ENCODE measurements around the gene TTLL12. TPM values are rescaled to one million over a fixed set of nuclear protein-coding genes. Genes with fewer than 3 reads are reported as not detected.

Gene TTLL12
- total RNA-seq, 1 experiment from 2014 or later = 61.0 TPM

DNA sequence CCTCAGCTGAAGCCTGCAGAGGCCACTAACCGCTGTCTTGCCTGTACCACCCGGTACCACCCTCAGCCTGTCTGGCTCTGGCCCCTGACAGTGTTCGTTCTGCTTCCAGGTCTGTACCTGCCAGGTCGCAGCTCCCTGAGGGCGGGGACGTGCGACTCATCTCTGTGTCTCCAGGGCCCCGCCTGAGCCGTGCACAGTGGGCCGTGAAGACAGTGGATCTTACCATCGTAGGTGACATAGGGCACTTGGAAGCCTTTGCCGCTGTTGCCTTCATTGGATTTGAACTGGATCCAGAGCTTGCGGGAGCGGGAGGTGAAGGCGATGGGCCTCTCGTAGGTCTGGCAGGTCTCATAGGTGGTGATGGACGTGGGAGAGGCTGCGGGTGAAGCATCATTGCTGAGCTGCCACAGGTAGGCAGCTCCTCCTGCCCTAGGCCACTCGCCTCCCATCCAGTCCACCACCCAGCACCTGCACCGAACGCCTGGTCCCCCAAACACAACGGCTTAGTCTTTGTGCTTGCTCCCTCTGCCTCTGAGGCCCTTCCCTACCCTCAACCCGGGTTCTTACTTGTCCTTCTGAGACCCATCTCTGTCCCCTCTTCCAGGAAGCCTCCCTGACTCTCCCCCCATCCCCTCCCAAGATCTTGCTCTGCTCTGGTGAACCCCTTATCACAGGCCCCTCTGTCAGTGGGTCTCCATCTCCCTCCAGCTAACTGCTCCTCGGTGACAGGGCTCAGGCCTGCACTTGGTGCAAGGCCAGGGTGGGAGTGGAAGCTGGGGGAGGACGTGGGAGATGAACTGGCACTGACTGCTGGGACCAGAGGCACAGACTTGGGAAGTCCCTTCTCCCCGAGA is 21.1 kb upstream of the TTLL12 start:
- CTCF ChIA-PET = no interaction called here
- TF ChIP-seq, protein P1, sequence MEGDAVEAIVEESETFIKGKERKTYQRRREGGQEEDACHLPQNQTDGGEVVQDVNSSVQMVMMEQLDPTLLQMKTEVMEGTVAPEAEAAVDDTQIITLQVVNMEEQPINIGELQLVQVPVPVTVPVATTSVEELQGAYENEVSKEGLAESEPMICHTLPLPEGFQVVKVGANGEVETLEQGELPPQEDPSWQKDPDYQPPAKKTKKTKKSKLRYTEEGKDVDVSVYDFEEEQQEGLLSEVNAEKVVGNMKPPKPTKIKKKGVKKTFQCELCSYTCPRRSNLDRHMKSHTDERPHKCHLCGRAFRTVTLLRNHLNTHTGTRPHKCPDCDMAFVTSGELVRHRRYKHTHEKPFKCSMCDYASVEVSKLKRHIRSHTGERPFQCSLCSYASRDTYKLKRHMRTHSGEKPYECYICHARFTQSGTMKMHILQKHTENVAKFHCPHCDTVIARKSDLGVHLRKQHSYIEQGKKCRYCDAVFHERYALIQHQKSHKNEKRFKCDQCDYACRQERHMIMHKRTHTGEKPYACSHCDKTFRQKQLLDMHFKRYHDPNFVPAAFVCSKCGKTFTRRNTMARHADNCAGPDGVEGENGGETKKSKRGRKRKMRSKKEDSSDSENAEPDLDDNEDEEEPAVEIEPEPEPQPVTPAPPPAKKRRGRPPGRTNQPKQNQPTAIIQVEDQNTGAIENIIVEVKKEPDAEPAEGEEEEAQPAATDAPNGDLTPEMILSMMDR (IDR thresholded peaks at IDR 0.05; ENCODE audit: unreplicated experiment) = no peak
- POLR2A ChIA-PET = no interaction called here
- Mint-ChIP-seq H3K4me1 (ENCODE audit: insufficient read depth, unreplicated experiment) (no peaks in the 10 kb centered on the region), H3K27ac (ENCODE audit: low read depth, unreplicated experiment) (no peak overlapping the region), H3K4me3 (ENCODE audit: unreplicated experiment) (no peak overlapping the region), H3K27me3 (ENCODE audit: insufficient read depth, unreplicated experiment) (no peaks in the 10 kb centered on the region), H3K36me3 (ENCODE audit: insufficient read depth, unreplicated experiment) (no peaks in the 10 kb centered on the region), H3K9me3 (ENCODE audit: unreplicated experiment) (no peaks in the 10 kb centered on the region)
- DNase-seq (ENCODE audit: unreplicated experiment) = no peak
- BruUV-seq (replicated peaks) = no TSS peak
- intact Hi-C loops (cut with micrococcal nuclease) = no loop called here

DNA sequence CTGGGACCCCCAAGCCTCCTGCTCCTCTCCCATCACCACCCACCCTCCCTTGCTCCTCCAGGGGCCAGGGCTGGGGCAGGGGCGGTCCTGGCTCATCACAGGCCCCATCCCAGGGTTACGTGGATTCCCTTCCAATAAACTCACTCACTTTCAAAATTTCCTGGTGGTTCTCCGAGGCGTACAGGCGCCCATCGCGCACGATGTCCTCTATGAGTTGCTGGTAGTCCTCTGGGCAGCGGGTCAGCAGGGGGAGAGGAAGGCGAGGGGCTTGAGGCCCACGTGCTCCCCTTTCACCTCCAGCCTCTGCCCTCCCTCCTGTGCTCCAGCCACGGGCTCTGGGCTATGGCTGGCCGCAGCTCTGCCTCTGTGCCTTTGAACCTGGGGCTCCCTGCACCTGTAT is 20.5 kb upstream of the TTLL12 start:
- ChIA-PET CTCF (no interaction called here), POLR2A (no interaction called here)
- Mint-ChIP-seq H3K27me3 (ENCODE audit: insufficient read depth, unreplicated experiment) (no peaks in the 10 kb centered on the region), H3K4me3 (ENCODE audit: unreplicated experiment) (no peak overlapping the region), H3K36me3 (ENCODE audit: insufficient read depth, unreplicated experiment) (no peaks in the 10 kb centered on the region), H3K9me3 (ENCODE audit: unreplicated experiment) (no peaks in the 10 kb centered on the region), H3K27ac (ENCODE audit: low read depth, unreplicated experiment) (no peak overlapping the region), H3K4me1 (ENCODE audit: insufficient read depth, unreplicated experiment) (no peaks in the 10 kb centered on the region)
- BruUV-seq (replicated peaks) = no TSS peak
- no peak for DNase-seq (ENCODE audit: unreplicated experiment)
- intact Hi-C loops (cut with micrococcal nuclease) = no loop called here
- TF ChIP-seq, protein P1 (IDR thresholded peaks at IDR 0.05; ENCODE audit: unreplicated experiment) = no peak

DNA sequence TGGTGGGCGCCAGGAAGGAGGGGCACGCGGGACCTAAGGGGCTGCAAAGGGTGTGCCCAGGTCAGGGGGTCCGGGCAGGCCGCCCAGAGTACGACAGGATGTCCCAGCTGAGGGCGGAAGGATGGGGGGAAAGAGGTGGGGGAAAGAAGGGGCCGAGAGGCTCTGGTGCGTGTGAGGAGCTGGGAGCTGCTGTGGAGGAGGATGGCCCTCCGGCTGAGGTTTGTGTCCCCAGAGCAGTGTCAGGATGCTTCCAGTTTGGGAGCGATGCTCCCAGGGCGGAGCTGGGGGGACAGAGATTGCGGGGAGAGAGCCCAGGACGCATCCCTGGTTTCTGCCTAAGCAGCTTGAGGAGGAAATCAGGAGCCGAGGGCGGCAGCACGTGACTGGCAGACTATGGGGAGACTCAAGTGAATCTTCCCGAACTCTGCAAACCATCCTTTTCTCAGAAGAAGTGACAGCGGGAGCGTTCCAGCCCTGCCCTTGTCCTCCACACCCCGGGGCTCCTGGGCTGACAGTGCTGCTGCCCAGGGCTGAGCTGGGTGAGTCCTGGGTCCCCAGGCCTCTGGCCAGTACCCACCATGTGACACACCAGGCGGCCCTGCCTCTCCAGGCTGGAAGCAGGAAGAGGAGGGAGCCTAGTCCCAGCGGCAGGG is 19.7 kb upstream of the TTLL12 start:
- POLR2A ChIA-PET = no interaction called here
- TF ChIP-seq, protein P1 (IDR thresholded peaks at IDR 0.05; ENCODE audit: unreplicated experiment) = no peak
- H3K27ac Mint-ChIP-seq (ENCODE audit: low read depth, unreplicated experiment) = no peak overlapping the region
- no peaks in the 10 kb centered on the region for H3K9me3 Mint-ChIP-seq (ENCODE audit: unreplicated experiment)
- no peaks in the 10 kb centered on the region for H3K36me3 Mint-ChIP-seq (ENCODE audit: insufficient read depth, unreplicated experiment)
- intact Hi-C loops (cut with micrococcal nuclease) = no loop called here
- no TSS peak for BruUV-seq (replicated peaks)
- no peaks in the 10 kb centered on the region for H3K27me3 Mint-ChIP-seq (ENCODE audit: insufficient read depth, unreplicated experiment)
- no peak overlapping the region for H3K4me3 Mint-ChIP-seq (ENCODE audit: unreplicated experiment)
- no peak for DNase-seq (ENCODE audit: unreplicated experiment)
- no peaks in the 10 kb centered on the region for H3K4me1 Mint-ChIP-seq (ENCODE audit: insufficient read depth, unreplicated experiment)
- CTCF ChIA-PET = no interaction called here

DNA sequence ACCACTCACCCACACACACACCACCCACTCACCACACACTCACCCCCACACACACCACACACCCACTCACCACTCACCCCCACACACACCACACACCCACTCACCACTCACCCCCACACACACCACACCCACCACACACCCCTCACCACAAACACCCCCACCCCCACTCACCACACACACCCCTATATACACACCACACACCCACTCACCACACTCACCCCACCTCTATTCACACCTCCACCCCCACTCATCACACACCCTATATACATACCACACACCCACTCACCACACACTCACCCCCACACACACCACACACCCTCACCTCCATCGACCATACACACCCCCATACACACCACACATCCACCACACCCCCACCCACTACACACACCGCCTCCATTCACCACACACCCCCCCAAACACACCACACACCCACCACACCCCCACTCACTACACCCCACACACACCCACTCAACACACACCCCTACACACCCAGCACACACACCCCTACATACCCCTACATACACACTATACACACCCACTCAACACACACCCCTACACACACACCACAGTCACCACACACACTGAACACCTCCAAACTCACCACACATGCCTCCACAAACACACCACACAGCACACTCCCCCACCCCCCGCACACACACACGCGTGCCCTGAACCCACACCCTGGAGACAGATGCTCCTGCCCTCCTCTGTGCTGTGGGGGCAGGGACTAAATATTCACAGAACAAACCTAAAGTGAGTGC is 19.0 kb upstream of the TTLL12 start:
- H3K4me1 Mint-ChIP-seq (ENCODE audit: insufficient read depth, unreplicated experiment) = no peaks in the 10 kb centered on the region

More for the DNA sequence above, 19.0 kb upstream of the TTLL12 start:
- ChIA-PET POLR2A (no interaction called here), CTCF (no interaction called here)
- no peaks in the 10 kb centered on the region for H3K27me3 Mint-ChIP-seq (ENCODE audit: insufficient read depth, unreplicated experiment)
- intact Hi-C loops (cut with micrococcal nuclease) = no loop called here
- BruUV-seq (replicated peaks) = no TSS peak
- DNase-seq (ENCODE audit: unreplicated experiment) = no peak
- H3K9me3 Mint-ChIP-seq (ENCODE audit: unreplicated experiment) = no peaks in the 10 kb centered on the region
- no peaks in the 10 kb centered on the region for H3K36me3 Mint-ChIP-seq (ENCODE audit: insufficient read depth, unreplicated experiment)
- no peak overlapping the region for H3K27ac Mint-ChIP-seq (ENCODE audit: low read depth, unreplicated experiment)
- TF ChIP-seq, protein P1 (IDR thresholded peaks at IDR 0.05; ENCODE audit: unreplicated experiment) = no peak
- H3K4me3 Mint-ChIP-seq (ENCODE audit: unreplicated experiment) = no peak overlapping the region
